ENCODE measurements around the gene EMP3.
"Not testable (repeated sequence)": the region's sequence is repeated elsewhere in the genome, so short reads cannot be mapped to it uniquely, and the experiment has no call there.

EMP3 gene

GRCh38 chr19:48325265-48325910 lies at the start of gene EMP3:
TSS of gene EMP3 (plus strand) at chr19:48325552. CDS start at chr19:48326845, 1,293 bp downstream.
- DNase-seq, result peak; percentile 95

GRCh38 chr19:48279747-48280146 lies 45.6 kb upstream of the EMP3 start:
- no peak for DNase-seq

- no peak for DNase-seq
These were observed 41.4 kb upstream of the EMP3 start for GRCh38 chr19:48283908-48284307.

GRCh38 chr19:48284896-48285295 lies 40.5 kb upstream of the EMP3 start:
- no peak for DNase-seq

- DNase-seq, result no peak
These were observed 37.6 kb upstream of the EMP3 start for GRCh38 chr19:48287748-48288147.

GRCh38 chr19:48290401-48290770 lies 35.0 kb upstream of the EMP3 start:
- peak; percentile 53 for DNase-seq

- peak; percentile 91 for DNase-seq
These were observed 34.4 kb upstream of the EMP3 start for GRCh38 chr19:48290771-48291488.

GRCh38 chr19:48291489-48291815 lies 33.9 kb upstream of the EMP3 start:
- DNase-seq, result not testable (repeated sequence)

GRCh38 chr19:48292798-48293197 lies 32.6 kb upstream of the EMP3 start:
- no peak for DNase-seq

GRCh38 chr19:48295458-48295857 lies 29.9 kb upstream of the EMP3 start:
- no peak for DNase-seq

- DNase-seq, result no peak
These were observed 28.2 kb upstream of the EMP3 start for GRCh38 chr19:48296963-48297734.

GRCh38 chr19:48297975-48298374 lies 27.4 kb upstream of the EMP3 start:
- no peak for DNase-seq

- no peak for DNase-seq
These were observed 23.3 kb upstream of the EMP3 start for GRCh38 chr19:48301886-48302599.

GRCh38 chr19:48302600-48302959 lies 22.8 kb upstream of the EMP3 start:
- DNase-seq, result no peak

- no peak for DNase-seq
These were observed 22.0 kb upstream of the EMP3 start for GRCh38 chr19:48303367-48303766.

- no peak for DNase-seq
These were observed 21.5 kb upstream of the EMP3 start for GRCh38 chr19:48303866-48304265.

GRCh38 chr19:48308631-48309586 lies 16.4 kb upstream of the EMP3 start:
- peak; percentile 72 for DNase-seq

- not testable (repeated sequence) for DNase-seq
These were observed 15.6 kb upstream of the EMP3 start for GRCh38 chr19:48309731-48310130.

- DNase-seq, result peak; percentile 43
These were observed 15.1 kb upstream of the EMP3 start for GRCh38 chr19:48310227-48310626.

GRCh38 chr19:48311384-48311783 lies 14.0 kb upstream of the EMP3 start:
- no peak for DNase-seq

GRCh38 chr19:48315712-48316111 lies 9.6 kb upstream of the EMP3 start:
- DNase-seq, result no peak

- not testable (repeated sequence) for DNase-seq
These were observed 7.7 kb upstream of the EMP3 start for GRCh38 chr19:48317708-48317960.
